ENCODE data around the gene INPP5A.

INPP5A gene

GRCh38 chr10:132643709-132644526 lies 106.3 kb downstream of the INPP5A start:
- Histone ChIP-seq H3K36me3 (ENCODE audit: control insufficient read depth, low read length) (no peaks in the 10 kb centered on the region), H3K79me2 (ENCODE audit: control insufficient read depth, low read length) (no peaks in the 10 kb centered on the region)

GRCh38 chr10:132644527-132645246 lies 107.1 kb downstream of the INPP5A start:
- Histone ChIP-seq H3K27ac (ENCODE audit: low read depth, low read length) (no peak overlapping the region), H3F3A (ENCODE audit: control insufficient read depth, insufficient read depth) (no peaks in the 10 kb centered on the region), H3K4me1 (ENCODE audit: control insufficient read depth, low read length) (no peaks in the 10 kb centered on the region), H3K27me3 (ENCODE audit: control insufficient read depth, low read length) (no peaks in the 10 kb centered on the region), H3K9me2 (replicated peaks; ENCODE audit: control insufficient read depth, low read length) (no peaks in the 10 kb centered on the region), H4K20me1 (ENCODE audit: control insufficient read depth, insufficient read depth, low read depth, low read length) (no peaks in the 10 kb centered on the region), H3K36me3 (ENCODE audit: control insufficient read depth, low read length) (no peaks in the 10 kb centered on the region), H3K4me2 (ENCODE audit: low read length) (no peak overlapping the region), H3K79me2 (ENCODE audit: control insufficient read depth, low read length) (no peaks in the 10 kb centered on the region), H3K9me3 (ENCODE audit: control insufficient read depth, insufficient read depth, low read length) (no peaks in the 10 kb centered on the region), H3K4me3 (ENCODE audit: low read length) (no peak overlapping the region)
- TF ChIP-seq CTCF (IDR thresholded peaks at IDR 0.05; ENCODE audit: low read depth, low read length, poor library complexity, severe bottlenecking), result no peak

More at GRCh38 chr10:132643709-132644526, 106.3 kb downstream of the INPP5A start:
- H3K4me2 ChIP-seq (ENCODE audit: low read length), result no peak overlapping the region
- no peaks in the 10 kb centered on the region for H3K9me3 ChIP-seq (ENCODE audit: control insufficient read depth, insufficient read depth, low read length)
- TF ChIP-seq EZH2phosphoT487 (IDR thresholded peaks at IDR 0.05; ENCODE audit: borderline replicate concordance, low read length) (no peak), CTCF (IDR thresholded peaks at IDR 0.05; ENCODE audit: low read depth, low read length, poor library complexity, severe bottlenecking) (no peak)
- H4K20me1 ChIP-seq (ENCODE audit: control insufficient read depth, insufficient read depth, low read depth, low read length), result no peaks in the 10 kb centered on the region
- H3F3A ChIP-seq (ENCODE audit: control insufficient read depth, insufficient read depth), result no peaks in the 10 kb centered on the region
- no peaks in the 10 kb centered on the region for H3K27me3 ChIP-seq (ENCODE audit: control insufficient read depth, low read length)
- no peaks in the 10 kb centered on the region for H3K9me2 ChIP-seq (replicated peaks; ENCODE audit: control insufficient read depth, low read length)
- no peaks in the 10 kb centered on the region for H3K4me1 ChIP-seq (ENCODE audit: control insufficient read depth, low read length)
- H3K27ac ChIP-seq (ENCODE audit: low read depth, low read length), result no peak overlapping the region
- no peak overlapping the region for H3K4me3 ChIP-seq (ENCODE audit: low read length)

- Histone ChIP-seq H3K9me3 (ENCODE audit: control insufficient read depth, insufficient read depth, low read length) (no peaks in the 10 kb centered on the region), H3K9me2 (replicated peaks; ENCODE audit: control insufficient read depth, low read length) (no peaks in the 10 kb centered on the region), H3K27me3 (ENCODE audit: control insufficient read depth, low read length) (no peaks in the 10 kb centered on the region), H3K4me1 (ENCODE audit: control insufficient read depth, low read length) (no peaks in the 10 kb centered on the region), H3K36me3 (ENCODE audit: control insufficient read depth, low read length) (no peaks in the 10 kb centered on the region), H3K4me3 (ENCODE audit: low read length) (no peak overlapping the region), H3K4me2 (ENCODE audit: low read length) (no peak overlapping the region), H4K20me1 (ENCODE audit: control insufficient read depth, insufficient read depth, low read depth, low read length) (no peaks in the 10 kb centered on the region), H3K27ac (ENCODE audit: low read depth, low read length) (no peak overlapping the region), H3K79me2 (ENCODE audit: control insufficient read depth, low read length) (no peaks in the 10 kb centered on the region), H3F3A (ENCODE audit: control insufficient read depth, insufficient read depth) (no peaks in the 10 kb centered on the region)
- TF ChIP-seq EZH2phosphoT487 (IDR thresholded peaks at IDR 0.05; ENCODE audit: borderline replicate concordance, low read length), result no peak
- no peak for TF ChIP-seq CTCF (IDR thresholded peaks at IDR 0.05; ENCODE audit: low read depth, low read length, poor library complexity, severe bottlenecking)
Measured at GRCh38 chr10:132645247-132645530, 107.6 kb downstream of the INPP5A start.

Measured in DOHH2 (cell line).